Retinal pigment epithelial cell (primary cell): ENCODE results near the gene DACT2.

Source experiments
- DNase-seq: peaks from one replicate; pipeline ENCODE4 v3.0.0-alpha.2; 2010; ENCODE audit warnings: low read depth
- H3K4me3 ChIP-seq: 2 replicates; pipeline ENCODE4 v1.5.1; 2011; ENCODE audit warnings: mild to moderate bottlenecking, low read length, control low read depth, moderate library complexity
- TF ChIP-seq, protein P1 (sequence below): conservative IDR thresholded peaks from 2 replicates; pipeline ENCODE4 v1.5.1; 2011; ENCODE audit warnings: low read depth, low read length, control low read depth, inconsistent platforms

DACT2 gene

DNA sequence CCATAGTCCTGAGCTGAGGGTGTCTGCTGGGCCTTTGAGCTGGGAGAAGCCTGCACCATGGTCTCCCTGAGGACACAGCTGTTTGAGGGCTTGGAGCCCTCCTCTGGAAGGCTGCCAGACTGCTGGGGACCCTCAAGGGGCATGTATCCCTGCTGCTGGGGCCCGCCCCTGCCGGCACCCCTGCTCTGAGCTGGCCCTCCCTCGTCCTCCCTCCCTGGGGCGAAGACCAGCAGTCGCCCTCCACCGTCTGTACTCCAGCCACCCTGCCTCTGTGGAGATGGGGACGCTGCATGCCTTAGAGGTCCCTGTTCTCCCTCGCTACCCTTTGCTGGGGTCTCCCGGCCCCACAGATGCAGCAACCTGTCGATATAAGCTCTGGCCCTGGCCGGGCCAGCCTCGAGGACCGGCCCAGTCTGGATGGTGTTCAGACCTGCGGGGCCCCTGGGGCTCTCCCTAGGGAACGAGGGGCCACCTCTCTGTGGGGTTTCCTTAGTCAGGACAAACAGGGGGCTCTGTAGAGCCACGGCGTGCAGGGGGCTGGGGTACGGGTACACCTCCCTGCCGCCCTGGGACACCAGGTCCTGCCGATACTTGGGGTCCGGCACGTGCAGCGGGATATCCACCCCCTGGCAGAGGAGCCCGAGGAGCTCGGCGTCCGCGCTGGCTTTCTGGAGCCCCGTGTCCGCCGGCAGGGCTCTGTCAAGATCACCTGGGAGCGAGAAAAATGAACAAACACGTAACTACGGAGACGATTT, 11.0 kb downstream of the DACT2 start:
- no peak overlapping the region for H3K4me3 ChIP-seq
- no peak for DNase-seq
- TF ChIP-seq, protein P1, sequence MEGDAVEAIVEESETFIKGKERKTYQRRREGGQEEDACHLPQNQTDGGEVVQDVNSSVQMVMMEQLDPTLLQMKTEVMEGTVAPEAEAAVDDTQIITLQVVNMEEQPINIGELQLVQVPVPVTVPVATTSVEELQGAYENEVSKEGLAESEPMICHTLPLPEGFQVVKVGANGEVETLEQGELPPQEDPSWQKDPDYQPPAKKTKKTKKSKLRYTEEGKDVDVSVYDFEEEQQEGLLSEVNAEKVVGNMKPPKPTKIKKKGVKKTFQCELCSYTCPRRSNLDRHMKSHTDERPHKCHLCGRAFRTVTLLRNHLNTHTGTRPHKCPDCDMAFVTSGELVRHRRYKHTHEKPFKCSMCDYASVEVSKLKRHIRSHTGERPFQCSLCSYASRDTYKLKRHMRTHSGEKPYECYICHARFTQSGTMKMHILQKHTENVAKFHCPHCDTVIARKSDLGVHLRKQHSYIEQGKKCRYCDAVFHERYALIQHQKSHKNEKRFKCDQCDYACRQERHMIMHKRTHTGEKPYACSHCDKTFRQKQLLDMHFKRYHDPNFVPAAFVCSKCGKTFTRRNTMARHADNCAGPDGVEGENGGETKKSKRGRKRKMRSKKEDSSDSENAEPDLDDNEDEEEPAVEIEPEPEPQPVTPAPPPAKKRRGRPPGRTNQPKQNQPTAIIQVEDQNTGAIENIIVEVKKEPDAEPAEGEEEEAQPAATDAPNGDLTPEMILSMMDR: no peak

DNA sequence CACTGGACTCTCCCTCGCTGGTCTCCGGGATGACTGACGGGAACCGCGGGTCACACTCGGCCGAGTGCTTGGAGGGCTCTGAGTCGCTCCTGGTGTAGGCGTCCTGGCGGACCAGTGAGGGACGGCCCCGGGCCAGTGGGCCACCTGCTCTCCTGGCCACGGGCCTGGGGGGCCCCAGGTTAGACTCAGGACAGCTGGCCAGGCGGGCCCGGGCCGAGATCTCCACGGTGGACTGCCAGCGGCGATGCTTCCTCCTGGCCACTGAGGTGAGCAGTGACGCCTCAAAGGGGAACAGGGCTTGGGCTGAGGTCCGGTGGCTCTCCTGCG, 11.9 kb downstream of the DACT2 start:
- DNase-seq: no peak
- TF ChIP-seq, protein P1: no peak
- no peak overlapping the region for H3K4me3 ChIP-seq

- no peak for DNase-seq
- TF ChIP-seq, protein P1: no peak
Measured at GRCh38 chr6:168307015-168307694, 12.4 kb downstream of the DACT2 start.

DNA sequence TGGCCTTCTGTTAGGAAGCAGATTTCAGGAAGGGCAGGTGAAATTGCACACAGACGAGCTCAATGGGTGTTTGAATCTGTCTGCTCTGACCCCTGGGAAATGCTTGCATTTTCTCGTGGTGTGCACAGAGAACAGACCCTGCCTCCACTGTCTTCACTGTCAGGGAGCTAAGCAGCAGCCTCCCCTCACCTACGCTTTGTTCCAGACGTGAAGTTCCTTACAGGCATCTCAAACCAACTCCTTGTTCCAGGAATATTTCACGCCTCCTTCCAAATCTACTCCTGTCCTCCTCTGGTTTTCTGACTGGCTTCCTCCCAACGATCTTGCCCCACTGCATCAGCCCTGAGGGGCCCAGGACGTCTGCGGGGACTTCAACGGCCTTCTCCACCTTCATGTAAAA, 13.7 kb downstream of the DACT2 start:
- DNase-seq: no peak
- H3K4me3 ChIP-seq: no peak overlapping the region
- TF ChIP-seq, protein P1: no peak

More at GRCh38 chr6:168307015-168307694, 12.4 kb downstream of the DACT2 start:
- H3K4me3 ChIP-seq: no peak overlapping the region

GRCh38 chr6:168305096-168305749, 14.4 kb downstream of the DACT2 start:
- no peak for DNase-seq
- TF ChIP-seq, protein P1: no peak
- H3K4me3 ChIP-seq: no peak overlapping the region

GRCh38 chr6:168304752-168305015, 14.9 kb downstream of the DACT2 start:
- TF ChIP-seq, protein P1: no peak
- no peak overlapping the region for H3K4me3 ChIP-seq
- DNase-seq: no peak
